ENCODE results near the gene ZFAND2A.

Gene ZFAND2A

GRCh38 chr7:1193593-1194424 lies 33.8 kb upstream of the ZFAND2A start:
- H3K9ac ChIP-seq (ENCODE audit: low read depth, low read length, poor library complexity, severe bottlenecking) = no peak overlapping the region
- 0 out of 2 replicates have a peak, but pooled peaks cover 2% of the 10 kb centered on the region for H3F3A ChIP-seq (ENCODE audit: low read depth)
- no peaks in the 10 kb centered on the region for H3K79me2 ChIP-seq (ENCODE audit: insufficient read depth, low read length)
- peaks cover 23% of the 10 kb centered on the region for H3K4me1 ChIP-seq (ENCODE audit: insufficient read depth, low read length, poor library complexity, severe bottlenecking)
- H3K27me3 ChIP-seq (ENCODE audit: insufficient read depth, low read length, poor library complexity, severe bottlenecking) = no peaks in the 10 kb centered on the region
- H2AFZ ChIP-seq (ENCODE audit: low read length) = peak overlapping the region; percentile 74
- H4K20me1 ChIP-seq (ENCODE audit: insufficient read depth, low read length, poor library complexity, severe bottlenecking) = no peaks in the 10 kb centered on the region
- no peaks in the 10 kb centered on the region for H3K36me3 ChIP-seq (ENCODE audit: insufficient read depth, low read length)
- no peak overlapping the region for H3K4me2 ChIP-seq (ENCODE audit: low read depth, low read length, poor library complexity, severe bottlenecking)
- H3K4me3 ChIP-seq (ENCODE audit: low read length, poor library complexity, severe bottlenecking) = no peak overlapping the region
- H3K9me2 ChIP-seq (replicated peaks; ENCODE audit: low read depth, low read length) = no peaks in the 10 kb centered on the region
- TF ChIP-seq, protein P1, sequence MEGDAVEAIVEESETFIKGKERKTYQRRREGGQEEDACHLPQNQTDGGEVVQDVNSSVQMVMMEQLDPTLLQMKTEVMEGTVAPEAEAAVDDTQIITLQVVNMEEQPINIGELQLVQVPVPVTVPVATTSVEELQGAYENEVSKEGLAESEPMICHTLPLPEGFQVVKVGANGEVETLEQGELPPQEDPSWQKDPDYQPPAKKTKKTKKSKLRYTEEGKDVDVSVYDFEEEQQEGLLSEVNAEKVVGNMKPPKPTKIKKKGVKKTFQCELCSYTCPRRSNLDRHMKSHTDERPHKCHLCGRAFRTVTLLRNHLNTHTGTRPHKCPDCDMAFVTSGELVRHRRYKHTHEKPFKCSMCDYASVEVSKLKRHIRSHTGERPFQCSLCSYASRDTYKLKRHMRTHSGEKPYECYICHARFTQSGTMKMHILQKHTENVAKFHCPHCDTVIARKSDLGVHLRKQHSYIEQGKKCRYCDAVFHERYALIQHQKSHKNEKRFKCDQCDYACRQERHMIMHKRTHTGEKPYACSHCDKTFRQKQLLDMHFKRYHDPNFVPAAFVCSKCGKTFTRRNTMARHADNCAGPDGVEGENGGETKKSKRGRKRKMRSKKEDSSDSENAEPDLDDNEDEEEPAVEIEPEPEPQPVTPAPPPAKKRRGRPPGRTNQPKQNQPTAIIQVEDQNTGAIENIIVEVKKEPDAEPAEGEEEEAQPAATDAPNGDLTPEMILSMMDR (conservative IDR thresholded peaks at IDR 0.05; ENCODE audit: low read length) = peak; percentile 74
- no peak for TF ChIP-seq EZH2phosphoT487 (IDR thresholded peaks at IDR 0.05; ENCODE audit: borderline replicate concordance)
- H3K9me3 ChIP-seq (ENCODE audit: insufficient read depth, low read depth, low read length) = no peaks in the 10 kb centered on the region

- Histone ChIP-seq H3K4me3 (ENCODE audit: low read length, poor library complexity, severe bottlenecking) (peak overlapping the region; percentile 41), H3K4me2 (ENCODE audit: low read depth, low read length, poor library complexity, severe bottlenecking) (peak overlapping the region; percentile 65), H3K9me3 (ENCODE audit: insufficient read depth, low read depth, low read length) (no peaks in the 10 kb centered on the region), H3K9me2 (replicated peaks; ENCODE audit: low read depth, low read length) (no peaks in the 10 kb centered on the region), H3K27me3 (ENCODE audit: insufficient read depth, low read length, poor library complexity, severe bottlenecking) (no peaks in the 10 kb centered on the region), H3K4me1 (ENCODE audit: insufficient read depth, low read length, poor library complexity, severe bottlenecking) (peaks cover 19% of the 10 kb centered on the region), H3K36me3 (ENCODE audit: insufficient read depth, low read length) (no peaks in the 10 kb centered on the region), H4K20me1 (ENCODE audit: insufficient read depth, low read length, poor library complexity, severe bottlenecking) (no peaks in the 10 kb centered on the region), H3K79me2 (ENCODE audit: insufficient read depth, low read length) (no peaks in the 10 kb centered on the region), H3K9ac (ENCODE audit: low read depth, low read length, poor library complexity, severe bottlenecking) (peak overlapping the region; percentile 58), H2AFZ (ENCODE audit: low read length) (peak overlapping the region; percentile 28; the same call in 1 of the 2 replicates), H3F3A (ENCODE audit: low read depth) (no peaks in the 10 kb centered on the region)
- TF ChIP-seq, protein P1 (conservative IDR thresholded peaks at IDR 0.05; ENCODE audit: low read length) = peak; percentile 32
- no peak for TF ChIP-seq EZH2phosphoT487 (IDR thresholded peaks at IDR 0.05; ENCODE audit: borderline replicate concordance)
Observed at GRCh38 chr7:1192171-1192676, 32.2 kb upstream of the ZFAND2A start.

DNA sequence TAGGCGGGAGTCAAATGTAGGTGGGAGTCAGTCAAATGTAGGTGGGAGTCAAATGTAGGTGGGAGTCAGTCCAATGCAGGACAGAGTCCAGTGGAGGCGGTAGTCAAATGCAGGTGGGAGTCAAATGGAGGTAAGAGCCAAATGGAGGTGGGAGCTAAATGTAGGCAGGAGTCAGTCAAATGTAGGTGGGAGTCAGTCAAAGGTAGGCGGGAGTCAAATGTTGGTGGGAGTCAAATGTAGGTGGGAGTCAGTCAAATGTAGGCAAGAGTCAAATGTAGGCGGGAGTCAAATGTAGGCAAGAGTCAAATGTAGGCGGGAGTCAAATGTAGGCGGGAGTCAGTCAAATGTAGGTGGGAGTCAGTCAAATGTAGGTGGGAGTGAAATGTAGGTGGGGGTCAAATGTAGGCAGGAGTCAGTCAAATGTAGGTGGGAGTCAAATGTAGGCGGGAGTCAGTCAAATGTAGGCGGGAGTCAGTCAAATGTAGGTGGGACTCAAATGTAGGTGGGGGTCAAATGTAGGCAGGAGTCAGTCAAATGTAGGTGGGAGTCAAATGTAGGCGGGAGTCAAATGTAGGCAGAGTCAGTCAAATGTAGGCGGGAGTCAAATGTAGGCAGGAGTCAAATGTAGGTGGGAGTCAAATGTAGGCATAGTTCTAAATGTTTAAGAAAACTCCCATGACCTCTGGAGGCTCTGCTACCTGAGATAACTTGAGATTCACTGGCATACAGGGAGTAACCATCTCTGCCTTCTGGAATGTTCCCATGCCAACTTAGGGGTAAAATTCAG lies 30.2 kb upstream of the ZFAND2A start:
- H2AFZ ChIP-seq (ENCODE audit: low read length) = no peak overlapping the region
- no peak overlapping the region for H3K4me2 ChIP-seq (ENCODE audit: low read depth, low read length, poor library complexity, severe bottlenecking)
- H3K4me3 ChIP-seq (ENCODE audit: low read length, poor library complexity, severe bottlenecking) = no peak overlapping the region
- H3K79me2 ChIP-seq (ENCODE audit: insufficient read depth, low read length) = no peaks in the 10 kb centered on the region
- H3K9me3 ChIP-seq (ENCODE audit: insufficient read depth, low read depth, low read length) = no peaks in the 10 kb centered on the region
- no peaks in the 10 kb centered on the region for H3K36me3 ChIP-seq (ENCODE audit: insufficient read depth, low read length)
- no peaks in the 10 kb centered on the region for H3F3A ChIP-seq (ENCODE audit: low read depth)
- peaks cover 19% of the 10 kb centered on the region for H3K4me1 ChIP-seq (ENCODE audit: insufficient read depth, low read length, poor library complexity, severe bottlenecking)
- H4K20me1 ChIP-seq (ENCODE audit: insufficient read depth, low read length, poor library complexity, severe bottlenecking) = no peaks in the 10 kb centered on the region
- no peak overlapping the region for H3K9ac ChIP-seq (ENCODE audit: low read depth, low read length, poor library complexity, severe bottlenecking)
- no peak for TF ChIP-seq EZH2phosphoT487 (IDR thresholded peaks at IDR 0.05; ENCODE audit: borderline replicate concordance)
- TF ChIP-seq, protein P1 (conservative IDR thresholded peaks at IDR 0.05; ENCODE audit: low read length) = no peak
- H3K9me2 ChIP-seq (replicated peaks; ENCODE audit: low read depth, low read length) = no peaks in the 10 kb centered on the region
- H3K27me3 ChIP-seq (ENCODE audit: insufficient read depth, low read length, poor library complexity, severe bottlenecking) = no peaks in the 10 kb centered on the region

Data from Loucy (cell line).